Measurements from ENCODE around the gene FBXL4. TPM values are rescaled to one million over a fixed set of nuclear protein-coding genes. Genes with fewer than 3 reads are reported as not detected.

Gene FBXL4
- polyA plus RNA-seq, 1 donor (not counting 4 experiments of a cell fraction or from before 2014, with no cell fraction given), result 19.9 TPM

- Histone ChIP-seq H3K9me3 (ENCODE audit: control insufficient read depth, low read depth, low read length) (no peaks in the 10 kb centered on the region), H3K27me3 (ENCODE audit: control insufficient read depth, extremely low read depth, insufficient read depth, low read length) (peaks cover 88% of the 10 kb centered on the region)
- dilution Hi-C loops (cut with MboI; ENCODE audit: extremely low pct_ligation_motif_present, low sequenced_read_pairs), result no loop called here
Observed at GRCh38 chr6:98842342-98843180, 105.2 kb downstream of the FBXL4 start.

DNA sequence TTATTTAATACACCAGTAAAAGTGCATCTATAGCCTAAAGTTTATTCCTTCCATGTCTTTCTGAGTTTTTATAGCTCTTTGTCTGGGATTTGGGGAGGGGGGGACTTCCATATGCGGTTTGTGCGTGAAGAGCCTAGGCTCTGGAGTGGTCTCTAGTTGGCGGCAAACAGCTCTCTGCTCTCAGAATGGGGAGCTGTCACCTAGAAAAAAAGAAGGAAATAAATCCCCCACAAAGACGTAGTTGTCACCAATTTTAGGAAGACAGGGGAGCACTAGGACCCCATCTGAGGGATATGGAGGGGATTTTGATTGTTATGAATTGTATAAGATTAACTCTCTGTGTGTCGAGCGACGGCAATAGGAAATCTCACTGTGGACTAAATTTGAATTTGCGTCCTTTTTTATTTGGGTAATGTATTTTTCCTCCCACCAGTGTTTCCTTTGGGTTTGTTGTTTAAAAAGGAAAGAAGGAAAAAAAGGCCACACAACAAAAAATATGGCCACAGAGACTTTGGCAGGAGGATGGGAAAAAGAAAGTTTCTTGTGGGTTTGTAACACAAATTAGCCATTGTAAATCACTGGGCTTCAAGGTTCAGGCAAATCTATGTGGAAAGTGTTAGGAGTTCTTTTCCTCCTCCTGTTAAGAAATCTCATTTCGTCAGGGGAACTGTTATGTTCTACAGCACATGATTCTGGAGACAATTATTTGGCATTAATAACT lies 106.0 kb downstream of the FBXL4 start:
- no peaks in the 10 kb centered on the region for H3K9me1 ChIP-seq (ENCODE audit: control insufficient read depth, extremely low read depth, insufficient read depth, low read length)
- H3K9me3 ChIP-seq (ENCODE audit: control insufficient read depth, low read depth, low read length), result no peaks in the 10 kb centered on the region
- dilution Hi-C loops (cut with MboI; ENCODE audit: extremely low pct_ligation_motif_present, low sequenced_read_pairs), result no loop called here
- peaks cover 88% of the 10 kb centered on the region for H3K27me3 ChIP-seq (ENCODE audit: control insufficient read depth, extremely low read depth, insufficient read depth, low read length)
- no peak overlapping the region for H2AFZ ChIP-seq (ENCODE audit: control insufficient read depth, low read length)
- no peak overlapping the region for H3K9ac ChIP-seq (ENCODE audit: control insufficient read depth, extremely low read depth, insufficient read depth, low read length)
- no peaks in the 10 kb centered on the region for H4K20me1 ChIP-seq (ENCODE audit: control insufficient read depth, extremely low read depth, insufficient read depth, low read length)
- no peak overlapping the region for H3K4me3 ChIP-seq (ENCODE audit: control insufficient read depth in 2 of 3, extremely low read depth in 1 of 3, insufficient read depth in 2 of 3, low read depth in 1 of 3, low read length in 3 of 3)
- FAIRE-seq (no peak), DNase-seq (ENCODE audit: low read depth, low spot score) (no peak)
- no peak for TF ChIP-seq EZH2 (IDR thresholded peaks at IDR 0.05; ENCODE audit: low read length)
- TF ChIP-seq, protein P1, sequence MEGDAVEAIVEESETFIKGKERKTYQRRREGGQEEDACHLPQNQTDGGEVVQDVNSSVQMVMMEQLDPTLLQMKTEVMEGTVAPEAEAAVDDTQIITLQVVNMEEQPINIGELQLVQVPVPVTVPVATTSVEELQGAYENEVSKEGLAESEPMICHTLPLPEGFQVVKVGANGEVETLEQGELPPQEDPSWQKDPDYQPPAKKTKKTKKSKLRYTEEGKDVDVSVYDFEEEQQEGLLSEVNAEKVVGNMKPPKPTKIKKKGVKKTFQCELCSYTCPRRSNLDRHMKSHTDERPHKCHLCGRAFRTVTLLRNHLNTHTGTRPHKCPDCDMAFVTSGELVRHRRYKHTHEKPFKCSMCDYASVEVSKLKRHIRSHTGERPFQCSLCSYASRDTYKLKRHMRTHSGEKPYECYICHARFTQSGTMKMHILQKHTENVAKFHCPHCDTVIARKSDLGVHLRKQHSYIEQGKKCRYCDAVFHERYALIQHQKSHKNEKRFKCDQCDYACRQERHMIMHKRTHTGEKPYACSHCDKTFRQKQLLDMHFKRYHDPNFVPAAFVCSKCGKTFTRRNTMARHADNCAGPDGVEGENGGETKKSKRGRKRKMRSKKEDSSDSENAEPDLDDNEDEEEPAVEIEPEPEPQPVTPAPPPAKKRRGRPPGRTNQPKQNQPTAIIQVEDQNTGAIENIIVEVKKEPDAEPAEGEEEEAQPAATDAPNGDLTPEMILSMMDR (optimal IDR thresholded peaks at IDR 0.05 in 1 of 3, IDR thresholded peaks at IDR 0.05 in 1 of 3, conservative IDR thresholded peaks at IDR 0.05 in 1 of 3; ENCODE audit: extremely low read depth in 1 of 3, insufficient read depth in 2 of 3, low read length in 3 of 3), result no peak
- H3K27ac ChIP-seq (ENCODE audit: control insufficient read depth, insufficient read depth, low read length), result no peak overlapping the region
- no peaks in the 10 kb centered on the region for H3K36me3 ChIP-seq (ENCODE audit: control insufficient read depth in 2 of 2, extremely low read depth in 1 of 2, insufficient read depth in 2 of 2, low read length in 2 of 2)
- no peaks in the 10 kb centered on the region for H3K79me2 ChIP-seq (ENCODE audit: control insufficient read depth, insufficient read depth, low read length)
- peaks cover 8% of the 10 kb centered on the region for H3K4me1 ChIP-seq (ENCODE audit: control insufficient read depth, extremely low read depth, insufficient read depth, low read length)
- no peak overlapping the region for H3K4me2 ChIP-seq (ENCODE audit: control insufficient read depth, extremely low read depth, insufficient read depth, low read depth, low read length)

More at GRCh38 chr6:98842342-98843180, 105.2 kb downstream of the FBXL4 start:
- DNase-seq (ENCODE audit: low read depth, low spot score), result no peak
- Histone ChIP-seq H3K36me3 (ENCODE audit: control insufficient read depth in 2 of 2, extremely low read depth in 1 of 2, insufficient read depth in 2 of 2, low read length in 2 of 2) (no peaks in the 10 kb centered on the region), H2AFZ (ENCODE audit: control insufficient read depth, low read length) (no peak overlapping the region), H3K4me1 (ENCODE audit: control insufficient read depth, extremely low read depth, insufficient read depth, low read length) (peaks cover 8% of the 10 kb centered on the region), H3K4me2 (ENCODE audit: control insufficient read depth, extremely low read depth, insufficient read depth, low read depth, low read length) (no peak overlapping the region), H3K9me1 (ENCODE audit: control insufficient read depth, extremely low read depth, insufficient read depth, low read length) (no peaks in the 10 kb centered on the region), H4K20me1 (ENCODE audit: control insufficient read depth, extremely low read depth, insufficient read depth, low read length) (no peaks in the 10 kb centered on the region), H3K4me3 (ENCODE audit: control insufficient read depth in 2 of 3, extremely low read depth in 1 of 3, insufficient read depth in 2 of 3, low read depth in 1 of 3, low read length in 3 of 3) (no peak overlapping the region), H3K79me2 (ENCODE audit: control insufficient read depth, insufficient read depth, low read length) (no peaks in the 10 kb centered on the region), H3K9ac (ENCODE audit: control insufficient read depth, extremely low read depth, insufficient read depth, low read length) (no peak overlapping the region), H3K27ac (ENCODE audit: control insufficient read depth, insufficient read depth, low read length) (no peak overlapping the region)
- FAIRE-seq, result no peak
- TF ChIP-seq, protein P1 (optimal IDR thresholded peaks at IDR 0.05 in 1 of 3, IDR thresholded peaks at IDR 0.05 in 1 of 3, conservative IDR thresholded peaks at IDR 0.05 in 1 of 3; ENCODE audit: extremely low read depth in 1 of 3, insufficient read depth in 2 of 3, low read length in 3 of 3), result no peak
- no peak for TF ChIP-seq EZH2 (IDR thresholded peaks at IDR 0.05; ENCODE audit: low read length)
